ENCODE results near the gene SEMA3F. TPM values are rescaled to one million over a fixed set of nuclear protein-coding genes. Genes with fewer than 3 reads are reported as not detected.
"Not testable (repeated sequence)": the region's sequence is repeated elsewhere in the genome, so short reads cannot be mapped to it uniquely, and the experiment has no call there.

SEMA3F gene
- total and polyA plus RNA-seq, 2 donors (not counting 3 experiments of a cell fraction or from before 2014, with no cell fraction given) = 65.8 to 99.1 TPM

DNA sequence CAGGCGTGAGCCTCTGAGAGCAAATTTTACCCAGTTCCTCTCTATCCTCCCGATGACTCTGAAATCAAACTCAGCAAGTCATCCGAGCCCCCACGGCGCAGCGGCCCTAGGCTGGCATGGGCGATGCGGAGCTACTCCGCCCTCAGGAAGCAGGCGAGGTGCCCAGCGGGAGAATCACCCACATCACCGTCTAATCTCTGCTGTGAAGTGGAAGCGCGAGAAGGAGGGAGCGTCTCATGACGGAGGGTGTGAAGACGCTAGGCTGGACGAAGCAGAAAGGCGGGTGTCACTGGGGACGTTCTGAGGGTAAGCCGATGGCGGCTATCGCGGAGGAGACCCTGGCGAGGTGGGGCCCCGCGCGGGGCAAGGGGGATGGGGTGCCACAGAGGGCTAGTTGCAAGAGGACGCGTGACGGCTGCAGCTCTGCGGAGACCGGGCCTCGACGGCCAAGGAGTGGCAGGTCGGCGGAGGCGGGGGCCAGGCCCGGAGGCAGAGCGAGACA, 71.8 kb downstream of the SEMA3F start:
- H3K9ac ChIP-seq (replicated peaks; ENCODE audit: extremely low read depth, insufficient read depth, low read length) = no peak overlapping the region
- intact Hi-C loops (cut with micrococcal nuclease) (loop anchor here (1.0 to 2.0 kb wide), 7 partner anchors 8 to 106 kb away; no protein-coding TSS in a partner anchor), dilution Hi-C loops (cut with MboI; ENCODE audit: extremely low pct_ligation_motif_present, low sequenced_read_pairs) (no loop called here)
- peaks cover 2% of the 10 kb centered on the region for H3K79me2 ChIP-seq (ENCODE audit: control insufficient read depth, insufficient read depth, low read length)
- H4K20me1 ChIP-seq (replicated peaks; ENCODE audit: control insufficient read depth, extremely low read depth, insufficient read depth, low read length) = no peaks in the 10 kb centered on the region
- no peaks in the 10 kb centered on the region for H3K9me3 ChIP-seq (replicated peaks; ENCODE audit: control insufficient read depth, insufficient read depth, low read length)
- no peaks in the 10 kb centered on the region for H3K27me3 ChIP-seq (ENCODE audit: control insufficient read depth in 2 of 2, insufficient read depth in 2 of 2, low read length in 2 of 2)
- no peaks in the 10 kb centered on the region for H3K36me3 ChIP-seq (ENCODE audit: control insufficient read depth in 2 of 2, extremely low read depth in 1 of 2, insufficient read depth in 2 of 2, low read length in 2 of 2)
- POLR2A ChIA-PET = interaction anchor here (0.7 kb wide), 1 partner anchor 27 kb away, joined by 4 read pairs; no protein-coding TSS in a partner anchor
- no peaks in the 10 kb centered on the region for H3K9me1 ChIP-seq (replicated peaks; ENCODE audit: control insufficient read depth, extremely low read depth, insufficient read depth, low read length)
- peak overlapping the region; percentile 35 for H3K4me2 ChIP-seq (ENCODE audit: insufficient read depth, low read length)
- H3K4me3 ChIP-seq (replicated peaks in 1 of 3; ENCODE audit: insufficient read depth in 1 of 3, low read depth in 1 of 3, low read length in 3 of 3) = peak overlapping the region; percentile 1 to 50 (median 33)
- peak overlapping the region; percentile 53 for H2AFZ ChIP-seq (ENCODE audit: low read depth, low read length)
- FAIRE-seq (peak; percentile 40), DNase-seq (ENCODE audit: low read depth, low spot score) (no peak)
- H3K4me1 ChIP-seq (ENCODE audit: control insufficient read depth, extremely low read depth, insufficient read depth, low read length) = peaks cover 13% of the 10 kb centered on the region
- CTCF ChIA-PET = interaction anchor here (0.6 to 10.5 kb wide), 25 partner anchors 9 to 385 kb away, joined by 3 to 314 read pairs (median 6); partner anchors contain the start of genes GNAI2, GNAT1, LSMEM2 and SLC38A3
- no peak for TF ChIP-seq FOS (IDR thresholded peaks at IDR 0.05; ENCODE audit: borderline replicate concordance, insufficient read depth, low read length)
- no peak overlapping the region for H3K27ac ChIP-seq (ENCODE audit: insufficient read depth, low read depth, low read length)
- no TSS peak for BruUV-seq (replicated peaks)

DNA sequence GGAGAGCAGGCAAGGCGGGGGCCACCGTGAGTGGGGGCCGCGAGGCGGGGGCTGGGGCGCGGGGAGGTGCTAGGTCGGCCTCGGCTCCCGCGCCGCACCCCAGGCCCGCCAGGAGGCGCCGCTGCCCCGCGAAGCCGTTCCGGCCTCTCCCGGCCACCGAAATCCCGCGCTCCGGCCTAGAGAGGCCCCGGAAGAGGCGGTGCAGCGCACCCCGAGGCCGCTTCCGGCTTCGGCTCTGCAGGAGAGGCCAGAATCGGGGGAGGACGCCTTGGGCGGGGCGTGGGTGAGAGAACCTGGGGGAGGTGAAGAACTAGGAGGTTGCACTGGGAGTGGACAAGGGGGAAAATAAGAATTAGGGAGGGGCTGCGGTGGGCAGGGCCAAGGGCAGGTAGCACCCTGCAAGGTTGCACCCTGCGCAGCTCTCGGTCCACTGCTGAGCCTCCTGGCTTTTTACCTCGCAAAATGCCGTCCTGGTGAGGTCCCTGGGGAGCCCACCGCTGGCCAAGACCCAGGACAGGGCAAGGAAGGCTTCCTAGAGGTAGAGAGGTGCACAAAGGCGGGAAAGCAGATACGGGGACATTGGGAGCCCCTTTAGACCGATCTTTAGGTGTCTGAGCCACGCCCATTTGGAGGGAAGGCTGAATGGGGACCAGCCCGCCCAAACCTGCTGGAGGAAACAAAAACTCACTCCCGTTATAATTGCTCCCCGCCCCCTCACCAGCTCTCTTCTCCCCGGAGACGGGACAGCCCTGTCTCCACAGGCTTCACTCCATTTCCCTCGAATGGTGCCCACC, 72.5 kb downstream of the SEMA3F start:
- Histone ChIP-seq H3K4me2 (ENCODE audit: insufficient read depth, low read length) (peak overlapping the region; percentile 60), H3K4me1 (ENCODE audit: control insufficient read depth, extremely low read depth, insufficient read depth, low read length) (peaks cover 13% of the 10 kb centered on the region), H3K9me1 (replicated peaks; ENCODE audit: control insufficient read depth, extremely low read depth, insufficient read depth, low read length) (no peaks in the 10 kb centered on the region), H2AFZ (ENCODE audit: low read depth, low read length) (peak overlapping the region; percentile 53), H4K20me1 (replicated peaks; ENCODE audit: control insufficient read depth, extremely low read depth, insufficient read depth, low read length) (no peaks in the 10 kb centered on the region), H3K79me2 (ENCODE audit: control insufficient read depth, insufficient read depth, low read length) (peaks cover 2% of the 10 kb centered on the region), H3K36me3 (ENCODE audit: control insufficient read depth in 2 of 2, extremely low read depth in 1 of 2, insufficient read depth in 2 of 2, low read length in 2 of 2) (no peaks in the 10 kb centered on the region), H3K9ac (replicated peaks; ENCODE audit: extremely low read depth, insufficient read depth, low read length) (peak overlapping the region; percentile 21), H3K27ac (ENCODE audit: insufficient read depth, low read depth, low read length) (no peak overlapping the region), H3K27me3 (ENCODE audit: control insufficient read depth in 2 of 2, insufficient read depth in 2 of 2, low read length in 2 of 2) (no peaks in the 10 kb centered on the region), H3K4me3 (replicated peaks in 1 of 3; ENCODE audit: insufficient read depth in 1 of 3, low read depth in 1 of 3, low read length in 3 of 3) (peak overlapping the region; percentile 19 to 50 (median 33)), H3K9me3 (replicated peaks; ENCODE audit: control insufficient read depth, insufficient read depth, low read length) (no peaks in the 10 kb centered on the region)
- POLR2A ChIA-PET = interaction anchor here (1.1 kb wide), 1 partner anchor 19 kb away, joined by 5 read pairs; no protein-coding TSS in a partner anchor
- FAIRE-seq (peak; percentile 77), DNase-seq (ENCODE audit: low read depth, low spot score) (peak; percentile 62)
- no TSS peak for BruUV-seq (replicated peaks)
- CTCF ChIA-PET = interaction anchor here (0.6 to 10.5 kb wide), 19 partner anchors 8 to 106 kb away, joined by 3 to 314 read pairs (median 14); partner anchors contain the start of genes GNAI2, GNAT1, SEMA3B and SLC38A3
- dilution Hi-C loops (cut with MboI; ENCODE audit: extremely low pct_ligation_motif_present, low sequenced_read_pairs) = no loop called here
- intact Hi-C loops (cut with micrococcal nuclease) = loop anchor here (1.0 to 2.0 kb wide), 5 partner anchors 8 to 97 kb away; no protein-coding TSS in a partner anchor
- TF ChIP-seq, protein P1, sequence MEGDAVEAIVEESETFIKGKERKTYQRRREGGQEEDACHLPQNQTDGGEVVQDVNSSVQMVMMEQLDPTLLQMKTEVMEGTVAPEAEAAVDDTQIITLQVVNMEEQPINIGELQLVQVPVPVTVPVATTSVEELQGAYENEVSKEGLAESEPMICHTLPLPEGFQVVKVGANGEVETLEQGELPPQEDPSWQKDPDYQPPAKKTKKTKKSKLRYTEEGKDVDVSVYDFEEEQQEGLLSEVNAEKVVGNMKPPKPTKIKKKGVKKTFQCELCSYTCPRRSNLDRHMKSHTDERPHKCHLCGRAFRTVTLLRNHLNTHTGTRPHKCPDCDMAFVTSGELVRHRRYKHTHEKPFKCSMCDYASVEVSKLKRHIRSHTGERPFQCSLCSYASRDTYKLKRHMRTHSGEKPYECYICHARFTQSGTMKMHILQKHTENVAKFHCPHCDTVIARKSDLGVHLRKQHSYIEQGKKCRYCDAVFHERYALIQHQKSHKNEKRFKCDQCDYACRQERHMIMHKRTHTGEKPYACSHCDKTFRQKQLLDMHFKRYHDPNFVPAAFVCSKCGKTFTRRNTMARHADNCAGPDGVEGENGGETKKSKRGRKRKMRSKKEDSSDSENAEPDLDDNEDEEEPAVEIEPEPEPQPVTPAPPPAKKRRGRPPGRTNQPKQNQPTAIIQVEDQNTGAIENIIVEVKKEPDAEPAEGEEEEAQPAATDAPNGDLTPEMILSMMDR (IDR thresholded peaks at IDR 0.05; ENCODE audit: extremely low read depth in 1 of 2, insufficient read depth in 1 of 2, low read depth in 1 of 2, low read length in 2 of 2) = peak; percentile 66 to 76
- no peak for TF ChIP-seq GATA2 (IDR thresholded peaks at IDR 0.05; ENCODE audit: insufficient read depth, insufficient read length, low read depth, low read length)
- peak; percentile 57 for TF ChIP-seq POLR2A (IDR thresholded peaks at IDR 0.05; ENCODE audit: low read depth, low read length)
- peak; percentile 81 for TF ChIP-seq POLR2AphosphoS5 (IDR thresholded peaks at IDR 0.05; ENCODE audit: insufficient read depth, low read depth, low read length)

DNA sequence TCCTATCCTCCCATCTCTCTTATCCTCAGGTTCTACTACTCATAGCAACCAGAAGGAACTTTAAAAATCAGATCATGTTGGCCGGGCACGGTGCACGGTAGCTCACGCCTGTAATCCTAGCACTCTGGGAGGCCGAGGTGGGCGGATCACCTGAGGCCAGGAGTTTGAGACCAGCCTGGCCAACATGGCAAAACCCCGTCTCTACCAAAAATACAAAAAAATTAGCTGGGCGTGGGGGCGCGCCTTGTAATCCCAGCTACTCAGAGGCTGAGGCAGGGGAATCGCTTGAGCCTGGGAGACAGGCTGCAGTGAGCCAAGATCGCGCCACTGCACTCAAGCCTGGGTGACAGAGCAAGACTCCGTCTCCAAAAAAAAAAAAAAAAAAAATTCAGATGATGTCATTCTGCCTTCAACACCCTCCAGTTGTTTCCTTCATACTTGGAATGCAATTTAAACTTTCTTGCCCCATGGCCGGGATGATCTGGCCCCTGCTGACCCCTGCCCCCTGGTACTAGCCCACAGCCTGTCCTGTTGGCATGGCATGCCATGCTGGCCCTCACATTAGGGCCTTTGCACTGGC, 73.2 kb downstream of the SEMA3F start:
- H3K4me1 ChIP-seq (ENCODE audit: control insufficient read depth, extremely low read depth, insufficient read depth, low read length) = peaks cover 13% of the 10 kb centered on the region
- H3K27me3 ChIP-seq (ENCODE audit: control insufficient read depth in 2 of 2, insufficient read depth in 2 of 2, low read length in 2 of 2); dilution Hi-C loops (cut with MboI; ENCODE audit: extremely low pct_ligation_motif_present, low sequenced_read_pairs); H3K9me1 ChIP-seq (replicated peaks; ENCODE audit: control insufficient read depth, extremely low read depth, insufficient read depth, low read length); H4K20me1 ChIP-seq (replicated peaks; ENCODE audit: control insufficient read depth, extremely low read depth, insufficient read depth, low read length); H3K27ac ChIP-seq (ENCODE audit: insufficient read depth, low read depth, low read length); H3K36me3 ChIP-seq (ENCODE audit: control insufficient read depth in 2 of 2, extremely low read depth in 1 of 2, insufficient read depth in 2 of 2, low read length in 2 of 2); FAIRE-seq; H3K79me2 ChIP-seq (ENCODE audit: control insufficient read depth, insufficient read depth, low read length); H3K9ac ChIP-seq (replicated peaks; ENCODE audit: extremely low read depth, insufficient read depth, low read length); BruUV-seq (replicated peaks); H2AFZ ChIP-seq (ENCODE audit: low read depth, low read length); DNase-seq (ENCODE audit: low read depth, low spot score); H3K4me3 ChIP-seq (replicated peaks in 1 of 3; ENCODE audit: insufficient read depth in 1 of 3, low read depth in 1 of 3, low read length in 3 of 3); H3K4me2 ChIP-seq (ENCODE audit: insufficient read depth, low read length); H3K9me3 ChIP-seq (replicated peaks; ENCODE audit: control insufficient read depth, insufficient read depth, low read length); intact Hi-C loops (cut with micrococcal nuclease): not testable (repeated sequence)
- POLR2A ChIA-PET = interaction anchor here (1.1 kb wide), 1 partner anchor 18 kb away, joined by 5 read pairs; no protein-coding TSS in a partner anchor
- CTCF ChIA-PET = interaction anchor here (0.8 to 10.5 kb wide), 11 partner anchors 7 to 96 kb away, joined by 3 to 314 read pairs (median 30); partner anchors contain the start of genes GNAI2, GNAT1 and SEMA3B

Data from endothelial cell of umbilical vein (primary cell).